Measurements from ENCODE around the gene RNU2-1. TPM values are rescaled to one million over a fixed set of nuclear protein-coding genes. Genes with fewer than 3 reads are reported as not detected.

RNU2-1 gene
- total RNA-seq, 2 donors from 2014 or later = 3,838 to 5,780 TPM

- H3K36me3 Mint-ChIP-seq (ENCODE audit: low read depth) = no peaks in the 10 kb centered on the region
- H3K27ac Mint-ChIP-seq = no peak overlapping the region
- H3K9me3 ChIP-seq (ENCODE audit: control insufficient read depth, low read length, poor library complexity, severe bottlenecking) = no peaks in the 10 kb centered on the region
- peaks cover 2% of the 10 kb centered on the region for H3K4me1 Mint-ChIP-seq
- no peak overlapping the region for H3K4me3 Mint-ChIP-seq
- ATAC-seq (no peak), DNase-seq (no peak)
- H3K27me3 Mint-ChIP-seq = no peaks in the 10 kb centered on the region
Observed at GRCh38 chr17:43224146-43224705, 9.6 kb downstream of the RNU2-1 start.

GRCh38 chr17:43220511-43221125, 13.2 kb downstream of the RNU2-1 start:
- no peak for DNase-seq

DNA sequence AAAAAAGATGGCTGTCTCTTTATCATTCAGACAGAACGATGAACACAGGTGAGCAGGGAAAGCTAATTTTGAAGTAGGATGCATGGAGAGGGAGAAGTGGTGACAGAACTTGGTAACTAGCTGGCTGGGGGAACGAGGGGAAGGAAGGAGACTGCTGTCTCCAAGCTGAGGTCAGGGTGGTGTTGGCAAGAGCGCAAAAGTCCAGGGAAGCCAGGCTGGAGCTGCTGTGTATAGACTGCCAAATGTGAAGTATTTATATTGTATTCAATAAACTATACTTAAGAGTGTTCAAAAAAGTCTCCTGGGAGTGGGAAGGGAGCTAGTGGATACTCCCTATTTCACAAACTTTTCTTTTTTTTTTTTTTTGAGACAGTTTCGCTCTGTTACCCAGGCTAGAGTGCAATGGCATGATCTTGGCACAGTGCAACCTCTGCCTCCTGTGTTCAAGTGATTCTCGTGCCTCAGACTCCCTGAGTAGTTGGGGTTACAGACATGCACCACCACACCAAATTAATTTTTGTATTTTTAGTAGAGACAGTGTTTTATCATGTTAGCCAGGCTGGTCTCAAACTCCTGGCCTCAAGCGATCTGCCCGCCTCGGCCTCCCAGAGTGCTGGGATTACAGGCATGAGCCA, 13.9 kb downstream of the RNU2-1 start:
- peaks cover 2% of the 10 kb centered on the region for H3K36me3 Mint-ChIP-seq (ENCODE audit: low read depth)
- no peak for DNase-seq
- H3K9me3 ChIP-seq (ENCODE audit: control insufficient read depth, low read length, poor library complexity, severe bottlenecking) = no peaks in the 10 kb centered on the region
- no peaks in the 10 kb centered on the region for H3K27me3 Mint-ChIP-seq
- no peak for ATAC-seq
- H3K27ac Mint-ChIP-seq = peak overlapping the region; percentile 53
- H3K4me3 Mint-ChIP-seq = no peak overlapping the region
- H3K4me1 Mint-ChIP-seq = peaks cover 8% of the 10 kb centered on the region

More at GRCh38 chr17:43220511-43221125, 13.2 kb downstream of the RNU2-1 start:
- no peak overlapping the region for H3K4me3 Mint-ChIP-seq
- peaks cover 8% of the 10 kb centered on the region for H3K4me1 Mint-ChIP-seq
- ATAC-seq = no peak
- H3K27ac Mint-ChIP-seq = no peak overlapping the region
- H3K27me3 Mint-ChIP-seq = no peaks in the 10 kb centered on the region
- no peaks in the 10 kb centered on the region for H3K9me3 ChIP-seq (ENCODE audit: control insufficient read depth, low read length, poor library complexity, severe bottlenecking)
- peaks cover 2% of the 10 kb centered on the region for H3K36me3 Mint-ChIP-seq (ENCODE audit: low read depth)

DNA sequence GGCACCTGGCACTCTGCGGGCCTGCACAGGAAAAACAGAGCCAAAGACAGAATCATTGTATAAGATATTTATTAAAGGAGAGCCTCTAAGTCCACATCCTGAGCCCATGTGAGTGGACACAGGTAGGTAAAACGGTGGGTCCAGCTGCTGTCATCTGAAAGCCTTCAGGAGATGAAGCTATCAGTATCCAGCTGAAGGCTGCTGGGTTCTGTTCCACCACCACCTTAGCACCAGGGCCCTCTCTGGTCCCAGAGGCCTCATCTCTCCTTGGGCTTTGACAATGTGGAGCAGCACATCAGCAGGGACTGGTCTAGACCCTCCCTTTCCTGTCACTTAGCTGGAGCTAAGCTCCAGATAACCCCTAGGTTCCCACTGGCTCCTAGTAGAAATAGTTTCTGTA, 14.8 kb downstream of the RNU2-1 start:
- DNase-seq (no peak), ATAC-seq (no peak)
- no peaks in the 10 kb centered on the region for H3K9me3 ChIP-seq (ENCODE audit: control insufficient read depth, low read length, poor library complexity, severe bottlenecking)
- peaks cover 2% of the 10 kb centered on the region for H3K36me3 Mint-ChIP-seq (ENCODE audit: low read depth)
- peaks cover 8% of the 10 kb centered on the region for H3K4me1 Mint-ChIP-seq
- H3K27me3 Mint-ChIP-seq = no peaks in the 10 kb centered on the region
- H3K4me3 Mint-ChIP-seq = no peak overlapping the region
- H3K27ac Mint-ChIP-seq = peak overlapping the region; percentile 53

DNA sequence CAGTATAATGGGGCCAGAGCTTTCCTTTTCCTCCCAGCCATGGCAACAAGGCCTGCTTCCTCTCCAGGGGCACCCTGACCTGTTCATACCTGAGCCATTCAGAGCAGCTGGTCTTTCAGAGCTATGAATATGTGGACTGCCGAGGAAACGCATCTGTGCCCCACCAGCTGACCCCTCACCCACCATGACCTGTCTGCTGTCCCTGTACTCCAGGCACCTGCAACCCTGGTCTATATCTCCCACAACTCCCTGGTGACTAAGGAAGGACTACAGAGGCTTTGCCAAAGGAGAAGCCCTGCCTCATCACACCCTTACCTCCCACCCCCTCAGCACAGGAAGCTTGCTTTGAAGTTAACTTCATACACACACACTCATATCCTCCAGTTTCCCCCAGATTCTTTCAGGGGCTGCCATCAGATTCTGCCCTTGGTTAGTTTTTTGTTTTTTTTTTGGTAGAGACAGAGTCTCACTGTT, 16.1 kb downstream of the RNU2-1 start:
- peaks cover 2% of the 10 kb centered on the region for H3K36me3 Mint-ChIP-seq (ENCODE audit: low read depth)
- DNase-seq = no peak
- H3K4me1 Mint-ChIP-seq = peaks cover 17% of the 10 kb centered on the region
- H3K9me3 ChIP-seq (ENCODE audit: control insufficient read depth, low read length, poor library complexity, severe bottlenecking) = no peaks in the 10 kb centered on the region
- no peaks in the 10 kb centered on the region for H3K27me3 Mint-ChIP-seq
- ATAC-seq = no peak
- no peak overlapping the region for H3K4me3 Mint-ChIP-seq
- H3K27ac Mint-ChIP-seq = peak overlapping the region; percentile 57

DNA sequence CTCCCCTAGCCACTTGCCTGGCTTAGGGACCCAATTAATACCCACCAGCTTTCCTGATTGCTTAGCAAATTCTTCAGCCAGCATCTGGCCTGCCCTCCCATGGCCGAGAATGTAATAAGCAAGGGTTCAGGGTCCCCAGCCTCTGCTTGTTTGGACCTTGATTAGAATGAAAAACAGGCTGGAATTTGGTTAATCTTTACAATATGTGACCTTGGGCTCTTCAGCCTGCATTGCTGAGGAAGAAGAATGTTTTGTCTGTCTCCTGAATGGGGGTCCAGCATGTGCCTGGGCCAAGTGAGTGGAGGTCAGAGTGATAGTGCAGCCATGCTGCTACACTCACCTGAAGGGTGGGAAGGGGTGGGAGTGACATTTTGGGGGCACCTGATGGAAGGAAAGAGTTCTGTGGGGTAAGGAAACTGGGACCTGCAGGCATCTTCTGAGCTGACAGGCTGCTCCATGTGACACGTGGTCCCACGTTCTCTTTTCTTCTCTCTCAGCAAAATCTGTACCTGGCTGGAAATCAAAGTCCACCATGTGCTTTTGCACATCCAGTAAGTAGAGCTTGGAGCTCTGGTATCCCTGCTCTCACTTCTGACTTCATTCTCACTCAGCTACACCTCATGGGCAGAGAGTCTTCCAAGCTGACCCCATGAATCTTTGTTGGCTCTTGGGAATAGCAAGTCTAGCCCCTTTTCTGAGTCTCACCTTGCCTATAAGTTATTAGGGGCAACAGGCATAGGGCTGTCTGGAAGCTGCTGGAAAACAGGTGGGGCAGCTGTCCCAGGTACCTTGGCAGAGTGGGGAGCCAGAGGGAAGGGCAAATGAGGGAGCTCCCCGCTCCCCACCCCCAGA, 16.8 kb downstream of the RNU2-1 start:
- Mint-ChIP-seq H3K4me3 (no peak overlapping the region), H3K27me3 (no peaks in the 10 kb centered on the region), H3K36me3 (ENCODE audit: low read depth) (peaks cover 2% of the 10 kb centered on the region), H3K27ac (peak overlapping the region; percentile 24), H3K4me1 (peaks cover 23% of the 10 kb centered on the region)
- DNase-seq (no peak), ATAC-seq (no peak)
- H3K9me3 ChIP-seq (ENCODE audit: control insufficient read depth, low read length, poor library complexity, severe bottlenecking) = no peaks in the 10 kb centered on the region

DNA sequence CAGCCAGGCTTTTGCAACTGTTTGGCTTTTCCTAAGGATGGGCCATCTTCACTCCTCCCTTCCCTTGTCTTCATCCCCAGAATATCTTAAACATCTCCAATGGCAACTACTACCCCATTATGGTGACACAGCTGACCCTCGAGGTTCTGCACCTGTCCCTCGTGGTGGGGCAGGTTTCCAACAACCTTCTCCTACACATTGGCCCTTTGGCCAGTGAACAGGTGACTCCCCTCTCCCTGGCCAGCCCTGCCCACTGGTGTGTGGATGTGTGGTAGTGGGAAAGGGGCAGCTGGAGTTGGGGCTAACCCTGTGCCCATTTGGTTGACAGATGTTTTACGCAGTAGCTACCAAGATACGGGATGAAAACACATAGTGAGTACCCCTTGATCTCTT, 17.4 kb downstream of the RNU2-1 start:
- H3K27me3 Mint-ChIP-seq = no peaks in the 10 kb centered on the region
- H3K4me3 Mint-ChIP-seq = no peak overlapping the region
- ATAC-seq (no peak), DNase-seq (no peak)
- peaks cover 4% of the 10 kb centered on the region for H3K36me3 Mint-ChIP-seq (ENCODE audit: low read depth)
- H3K27ac Mint-ChIP-seq = peak overlapping the region; percentile 24
- H3K9me3 ChIP-seq (ENCODE audit: control insufficient read depth, low read length, poor library complexity, severe bottlenecking) = no peaks in the 10 kb centered on the region
- peaks cover 26% of the 10 kb centered on the region for H3K4me1 Mint-ChIP-seq

DNA sequence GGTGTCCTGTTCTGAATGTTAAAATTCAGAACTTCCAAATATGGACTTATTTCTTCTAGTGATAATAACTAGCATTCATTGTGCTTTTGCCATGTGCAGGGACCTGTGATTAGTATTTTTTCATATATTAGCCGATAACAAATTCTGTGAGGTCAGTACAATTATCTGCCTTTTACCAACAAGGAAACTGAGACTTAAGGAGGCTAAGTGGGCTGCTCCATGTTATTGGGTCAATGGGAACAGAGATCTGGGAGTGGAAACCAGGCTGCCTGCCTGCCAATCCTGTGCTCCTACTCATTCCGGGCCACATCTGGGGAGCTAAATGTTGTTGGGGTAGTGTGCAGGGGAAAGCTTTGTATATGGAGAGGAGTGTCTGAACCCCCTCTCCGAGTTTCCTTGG, 18.4 kb downstream of the RNU2-1 start:
- H3K4me1 Mint-ChIP-seq = peaks cover 31% of the 10 kb centered on the region
- no peaks in the 10 kb centered on the region for H3K9me3 ChIP-seq (ENCODE audit: control insufficient read depth, low read length, poor library complexity, severe bottlenecking)
- no peaks in the 10 kb centered on the region for H3K27me3 Mint-ChIP-seq
- no peak overlapping the region for H3K27ac Mint-ChIP-seq
- ATAC-seq (no peak), DNase-seq (no peak)
- no peak overlapping the region for H3K4me3 Mint-ChIP-seq
- H3K36me3 Mint-ChIP-seq (ENCODE audit: low read depth) = peaks cover 4% of the 10 kb centered on the region

DNA sequence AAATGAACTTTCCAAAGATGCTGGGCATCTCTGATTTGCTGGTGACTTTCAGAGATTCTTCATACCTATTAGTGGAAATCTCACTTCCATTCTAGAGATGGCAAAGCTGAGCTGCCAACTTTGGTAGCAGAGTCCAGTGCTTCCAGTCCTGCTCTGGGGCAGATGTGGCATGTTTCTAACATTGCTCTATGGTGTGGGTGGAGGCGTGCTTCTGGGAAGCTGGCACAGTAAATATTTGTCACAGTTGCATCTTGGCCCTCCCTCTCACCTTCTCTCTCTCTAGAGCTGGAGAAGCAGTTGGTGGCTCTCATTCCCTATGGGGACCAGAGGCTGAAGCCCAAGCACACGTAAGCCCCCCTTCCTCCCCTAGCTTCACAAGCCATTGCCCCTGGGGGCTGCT, 20.2 kb downstream of the RNU2-1 start:
- no peaks in the 10 kb centered on the region for H3K9me3 ChIP-seq (ENCODE audit: control insufficient read depth, low read length, poor library complexity, severe bottlenecking)
- Mint-ChIP-seq H3K27me3 (no peaks in the 10 kb centered on the region), H3K4me1 (peaks cover 35% of the 10 kb centered on the region), H3K36me3 (ENCODE audit: low read depth) (peaks cover 7% of the 10 kb centered on the region), H3K27ac (no peak overlapping the region), H3K4me3 (peak overlapping the region; percentile 52)
- no peak for DNase-seq
- no peak for ATAC-seq

- Mint-ChIP-seq H3K4me1 (peaks cover 35% of the 10 kb centered on the region), H3K36me3 (ENCODE audit: low read depth) (peaks cover 9% of the 10 kb centered on the region), H3K4me3 (peak overlapping the region; percentile 98), H3K27ac (peak overlapping the region; percentile 97), H3K27me3 (no peaks in the 10 kb centered on the region)
- DNase-seq (no peak), ATAC-seq (no peak)
- no peaks in the 10 kb centered on the region for H3K9me3 ChIP-seq (ENCODE audit: control insufficient read depth, low read length, poor library complexity, severe bottlenecking)
Observed at GRCh38 chr17:43212641-43213490, 20.9 kb downstream of the RNU2-1 start.

DNA sequence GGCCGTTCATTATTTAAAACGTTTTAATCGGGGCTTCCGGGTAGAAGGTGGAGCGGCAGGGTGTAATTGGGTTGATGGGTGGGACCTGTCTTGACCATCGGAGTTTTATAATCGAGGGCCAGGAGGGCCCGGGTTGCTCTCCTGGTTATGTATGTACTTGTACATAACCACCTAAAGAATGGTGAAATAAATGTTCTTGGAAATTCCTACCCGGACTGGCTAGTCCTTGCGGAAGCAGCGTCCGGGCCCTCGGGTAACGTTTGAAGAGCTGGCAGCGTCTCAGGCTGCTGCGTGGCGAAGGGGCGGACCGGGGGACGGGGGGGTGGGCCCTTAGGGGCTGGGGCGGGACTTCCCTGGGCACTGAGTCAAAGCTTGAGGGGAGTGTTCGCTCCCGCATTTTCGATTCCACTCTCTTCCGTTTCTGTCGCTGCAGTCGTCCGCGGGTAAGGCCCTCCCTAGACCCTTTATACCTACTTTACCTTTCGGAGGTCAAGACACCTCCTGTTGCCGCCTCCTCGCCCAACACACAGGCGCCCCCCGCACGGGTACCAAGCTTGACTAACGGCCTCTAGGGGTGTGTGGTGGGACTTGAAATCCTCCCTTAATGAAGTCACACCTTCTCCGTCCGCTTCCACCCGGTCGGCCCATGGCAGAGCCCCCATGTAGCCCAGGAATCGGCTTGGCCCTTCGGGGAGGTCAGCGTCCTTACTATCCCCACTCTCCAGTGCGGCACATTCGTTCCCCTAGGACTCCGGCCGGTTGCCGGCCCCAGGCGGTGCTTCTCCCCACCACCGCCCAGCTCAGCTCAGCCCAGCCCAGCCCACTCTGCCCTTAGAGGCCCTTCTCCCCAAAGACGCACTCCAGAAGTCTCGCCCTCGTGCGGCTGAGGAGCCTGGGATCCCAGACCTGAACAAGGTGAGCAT, 22.0 kb downstream of the RNU2-1 start, which contains the start of gene TMEM106A:
Gene TMEM106A, plus strand, starts transcription at position 396 of the 923 bp plus-strand sequence. CDS start 1,167 bp downstream, outside the sequence.
- H3K27me3 Mint-ChIP-seq = no peaks in the 10 kb centered on the region
- peak within 1 kb of the TSS; percentile 97 for H3K27ac Mint-ChIP-seq
- no peaks in the 10 kb centered on the region for H3K9me3 ChIP-seq (ENCODE audit: control insufficient read depth, low read length, poor library complexity, severe bottlenecking)
- H3K36me3 Mint-ChIP-seq (ENCODE audit: low read depth) = peaks cover 11% of the 10 kb centered on the region
- peak within 1 kb of the TSS; percentile 98 for H3K4me3 Mint-ChIP-seq
- ATAC-seq (peak; percentile 93), DNase-seq (peak; percentile 51 to 65 (median 64))
- peaks cover 37% of the 10 kb centered on the region for H3K4me1 Mint-ChIP-seq

- no peak for DNase-seq
- Mint-ChIP-seq H3K27ac (peak overlapping the region; percentile 97), H3K4me1 (peaks cover 37% of the 10 kb centered on the region), H3K36me3 (ENCODE audit: low read depth) (peaks cover 15% of the 10 kb centered on the region), H3K4me3 (peak overlapping the region; percentile 98), H3K27me3 (no peaks in the 10 kb centered on the region)
- H3K9me3 ChIP-seq (ENCODE audit: control insufficient read depth, low read length, poor library complexity, severe bottlenecking) = no peaks in the 10 kb centered on the region
- no peak for ATAC-seq
Observed at GRCh38 chr17:43211123-43211479, 22.7 kb downstream of the RNU2-1 start.

Measured in T-helper 17 cell (primary cell).